ENCODE results near the gene ABCG4. TPM values are rescaled to one million over a fixed set of nuclear protein-coding genes. Genes with fewer than 3 reads are reported as not detected.

The ABCG4 gene
- total and polyA plus RNA-seq, 2 donors (not counting 1 experiment from before 2014, with no cell fraction given), result not detected

- H3K4me2 ChIP-seq (replicated peaks; ENCODE audit: low read depth, low read length, poor library complexity, severe bottlenecking), result no peak overlapping the region
- H3K9ac ChIP-seq (ENCODE audit: low read length), result no peak overlapping the region
- no peaks in the 10 kb centered on the region for H3K27me3 ChIP-seq (replicated peaks in 1 of 4; ENCODE audit: control extremely low read depth in 1 of 4, control insufficient read depth in 3 of 4, insufficient read depth in 4 of 4, low read length in 3 of 4)
- no peaks in the 10 kb centered on the region for H3K9me3 Mint-ChIP-seq (ENCODE audit: insufficient read depth)
- no peaks in the 10 kb centered on the region for H3K9me3 ChIP-seq (ENCODE audit: control extremely low read depth in 1 of 3, control insufficient read depth in 2 of 3, insufficient read depth in 1 of 3, low read length in 2 of 3)
- peaks cover 9 to 19% of the 10 kb centered on the region in 2 donors for H3K4me1 ChIP-seq (ENCODE audit: control insufficient read depth in 2 of 2, insufficient read depth in 2 of 2, low read length in 2 of 2)
- CTCF ChIA-PET, result no interaction called here
- ATAC-seq (ENCODE audit: low read depth), result no peak
- H3K4me3 Mint-ChIP-seq, result no peak overlapping the region
- peaks cover 23% of the 10 kb centered on the region for H3K4me1 Mint-ChIP-seq
- no peak for DNase-seq
- no peak overlapping the region for H3K27ac ChIP-seq (ENCODE audit: low read length in 2 of 2)
- H3K27me3 Mint-ChIP-seq, result no peaks in the 10 kb centered on the region
- peaks cover 7% of the 10 kb centered on the region for H4K20me1 ChIP-seq (ENCODE audit: control insufficient read depth, insufficient read depth, low read length, poor library complexity, severe bottlenecking)
- H2AFZ ChIP-seq (ENCODE audit: insufficient read depth, low read depth, low read length, poor library complexity, severe bottlenecking), result no peak overlapping the region
- H3K27ac Mint-ChIP-seq, result no peak overlapping the region
- no peak overlapping the region for H3K4me3 ChIP-seq (ENCODE audit: control extremely low read depth in 1 of 5, extremely low read depth in 1 of 5, insufficient read depth in 1 of 5, low read depth in 2 of 5, low read length in 4 of 5)
- H3K79me2 ChIP-seq (ENCODE audit: control insufficient read depth, insufficient read depth, low read length), result peaks cover 8% of the 10 kb centered on the region
- intact Hi-C loops (cut with micrococcal nuclease), result no loop called here
- TF ChIP-seq CTCF (IDR thresholded peaks at IDR 0.05), result no peak
- no peak for TF ChIP-seq EZH2 (IDR thresholded peaks at IDR 0.05; ENCODE audit: borderline replicate concordance, insufficient read depth, low read depth, low read length, poor library complexity, severe bottlenecking)
- WGBS (ENCODE audit: insufficient coverage), result 100% methylated on average over 3 of the region's 3 CpGs
- peaks cover 0 to 11% of the 10 kb centered on the region in 2 experiments for H3K36me3 ChIP-seq (replicated peaks in 1 of 2; ENCODE audit: control extremely low read depth in 1 of 2, control insufficient read depth in 1 of 2, extremely low read depth in 1 of 2, insufficient read depth in 2 of 2, low read length in 1 of 2)
- POLR2A ChIA-PET, result no interaction called here
These were observed 31.7 kb upstream of the ABCG4 start for GRCh38 chr11:119117004-119117706.

- Histone ChIP-seq H3K36me3 (replicated peaks in 1 of 2; ENCODE audit: control extremely low read depth in 1 of 2, control insufficient read depth in 1 of 2, extremely low read depth in 1 of 2, insufficient read depth in 2 of 2, low read length in 1 of 2) (peaks cover 0 to 9% of the 10 kb centered on the region in 2 experiments), H3K4me1 (ENCODE audit: control insufficient read depth in 2 of 2, insufficient read depth in 2 of 2, low read length in 2 of 2) (peaks cover 15 to 25% of the 10 kb centered on the region in 2 donors), H3K79me2 (ENCODE audit: control insufficient read depth, insufficient read depth, low read length) (peaks cover 18% of the 10 kb centered on the region), H3K27me3 (replicated peaks in 1 of 4; ENCODE audit: control extremely low read depth in 1 of 4, control insufficient read depth in 3 of 4, insufficient read depth in 4 of 4, low read length in 3 of 4) (no peaks in the 10 kb centered on the region), H4K20me1 (ENCODE audit: control insufficient read depth, insufficient read depth, low read length, poor library complexity, severe bottlenecking) (peaks cover 10% of the 10 kb centered on the region), H3K9ac (ENCODE audit: low read length) (no peak overlapping the region), H3K27ac (ENCODE audit: low read length in 2 of 2) (no peak overlapping the region), H3K4me3 (ENCODE audit: control extremely low read depth in 1 of 5, extremely low read depth in 1 of 5, insufficient read depth in 1 of 5, low read depth in 2 of 5, low read length in 4 of 5) (no peak overlapping the region), H3K4me2 (replicated peaks; ENCODE audit: low read depth, low read length, poor library complexity, severe bottlenecking) (no peak overlapping the region), H2AFZ (ENCODE audit: insufficient read depth, low read depth, low read length, poor library complexity, severe bottlenecking) (no peak overlapping the region), H3K9me3 (ENCODE audit: control extremely low read depth in 1 of 3, control insufficient read depth in 2 of 3, insufficient read depth in 1 of 3, low read length in 2 of 3) (no peaks in the 10 kb centered on the region)
- POLR2A ChIA-PET, result interaction anchor here (0.6 to 1.1 kb wide), 2 partner anchors 23 to 165 kb away, joined by 3 to 12 read pairs; a partner anchor contains a TSS
- WGBS (ENCODE audit: insufficient coverage), result no CpG with 5 or more reads among the region's 5 CpGs
- peaks cover 32% of the 10 kb centered on the region for H3K4me1 Mint-ChIP-seq
- H3K27me3 Mint-ChIP-seq, result no peaks in the 10 kb centered on the region
- H3K4me3 Mint-ChIP-seq, result no peak overlapping the region
- ATAC-seq (ENCODE audit: low read depth) (no peak), DNase-seq (no peak)
- H3K9me3 Mint-ChIP-seq (ENCODE audit: insufficient read depth), result no peaks in the 10 kb centered on the region
- CTCF ChIA-PET, result interaction anchor here (0.5 to 1.1 kb wide), 3 partner anchors 9 to 78 kb away, joined by 3 to 4 read pairs (median 3); no protein-coding TSS in a partner anchor
- TF ChIP-seq CTCF (IDR thresholded peaks at IDR 0.05) (no peak), EZH2 (IDR thresholded peaks at IDR 0.05; ENCODE audit: borderline replicate concordance, insufficient read depth, low read depth, low read length, poor library complexity, severe bottlenecking) (no peak)
- intact Hi-C loops (cut with micrococcal nuclease), result no loop called here
- no peak overlapping the region for H3K27ac Mint-ChIP-seq
These were observed 30.6 kb upstream of the ABCG4 start for GRCh38 chr11:119118227-119118626.
